HepG2 (cell line): ENCODE data around the gene MAP3K19.

Source experiments
- REST ChIP-seq, 2 experiments: IDR thresholded peaks; 2 replicates each; pipeline ENCODE4 v1.6.1; 2011 to 2012; ENCODE audit warnings: low read length in 2 of 2, borderline replicate concordance in 1 of 2, low read depth in 1 of 2, mild to moderate bottlenecking in 1 of 2, moderate library complexity in 1 of 2
- TAF1 ChIP-seq: sonication (generic); formaldehyde crosslinking; IDR thresholded peaks from 2 replicates; pipeline ENCODE4 v1.4.0; 2020; ENCODE audit warnings: missing genetic modification reagents

- TF ChIP-seq TAF1 (CRISPR knock-in tag) (no peak), REST (IDR thresholded peaks at IDR 0.05; ENCODE audit: borderline replicate concordance in 1 of 2, low read depth in 1 of 2, low read length in 2 of 2) (no peak)
Observed at GRCh38 chr2:135021618-135022017, 25.6 kb downstream of the MAP3K19 start.
